GM18508 (cell line): ENCODE data around the gene ABCG2.

Experiments used
- ATAC-seq: cut with Tn5 transposase; IDR thresholded peaks from one replicate; pipeline ENCODE4 v1.9.1; 2021; ENCODE audit warnings: moderate number of reproducible peaks; ENCODE audit not compliant: insufficient read depth, unreplicated experiment

ABCG2 gene

GRCh38 chr4:88077911-88078524, 80.4 kb downstream of the ABCG2 start:
- ATAC-seq = no peak

GRCh38 chr4:88075336-88075735, 83.1 kb downstream of the ABCG2 start:
- ATAC-seq = no peak

DNA sequence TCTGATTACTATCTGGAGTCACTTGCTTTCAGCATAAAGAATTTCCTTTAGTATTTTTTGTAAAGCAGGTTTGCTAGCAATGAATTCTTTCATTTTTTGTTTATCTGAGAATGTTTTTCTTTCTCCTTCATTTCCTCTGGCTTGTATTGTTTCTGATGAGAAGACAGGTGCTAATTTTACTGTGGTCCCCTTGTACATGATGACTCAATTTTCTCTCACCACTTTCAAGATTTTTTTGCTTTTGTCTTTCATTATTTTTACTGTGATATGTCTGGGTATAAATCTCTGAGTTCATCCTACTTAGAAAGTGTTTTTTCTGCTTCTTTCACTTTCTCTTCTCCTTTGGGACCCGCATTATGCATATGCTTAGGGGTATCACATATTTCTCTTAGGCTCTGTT, 88.4 kb downstream of the ABCG2 start:
- ATAC-seq = no peak

GRCh38 chr4:88064410-88064809, 94.0 kb downstream of the ABCG2 start:
- no peak for ATAC-seq

DNA sequence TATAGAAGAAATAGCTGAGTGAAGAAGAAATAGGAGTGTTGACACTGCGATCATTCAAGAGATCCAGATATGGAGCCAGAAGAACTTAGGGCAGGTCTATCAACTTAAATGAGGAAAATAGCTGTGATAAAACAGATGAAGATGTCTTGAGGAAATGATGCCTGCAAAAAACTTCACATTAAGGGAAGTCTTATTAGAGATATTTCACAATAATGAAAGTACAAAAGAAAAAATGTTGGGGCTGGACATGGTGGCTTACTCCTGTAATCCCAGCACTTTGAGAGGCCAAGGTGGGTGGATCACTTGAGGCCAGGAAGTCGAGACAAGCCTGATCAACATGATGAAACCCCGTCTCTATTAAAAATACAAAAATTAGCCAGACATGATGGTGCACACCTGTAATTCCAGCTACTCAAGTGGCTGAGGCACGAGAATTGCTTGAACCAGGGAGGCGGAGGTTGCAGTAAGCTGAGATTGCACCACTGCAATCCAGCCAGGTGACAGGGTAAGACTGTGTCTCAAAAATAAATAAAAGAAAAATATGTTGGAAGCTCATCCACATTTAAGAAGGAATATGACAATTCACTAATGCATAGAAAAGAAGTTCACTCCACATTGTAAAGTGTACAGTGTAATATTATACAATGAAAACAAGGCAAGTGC, 94.7 kb downstream of the ABCG2 start:
- no peak for ATAC-seq

- ATAC-seq = no peak
Observed at GRCh38 chr4:88062843-88063242, 95.6 kb downstream of the ABCG2 start.

DNA sequence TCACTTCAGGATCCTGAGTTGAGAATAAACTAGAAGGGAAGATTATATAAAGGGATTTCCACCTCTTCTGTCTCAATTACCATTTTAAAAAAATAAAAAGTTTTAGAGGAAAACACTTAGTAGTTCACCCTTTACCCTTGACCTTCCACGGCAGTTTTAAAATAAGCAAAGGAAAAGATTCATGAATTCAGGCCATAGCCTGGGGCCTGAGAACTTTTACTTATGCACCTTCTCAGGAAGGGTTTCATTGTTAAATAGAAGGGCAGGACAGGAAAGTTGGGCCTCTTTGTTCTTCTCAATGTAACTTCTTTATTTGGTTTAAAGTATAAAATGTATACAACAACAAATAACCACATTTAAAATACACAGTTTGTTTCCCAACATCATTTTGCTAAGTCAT, 96.1 kb downstream of the ABCG2 start:
- no peak for ATAC-seq

DNA sequence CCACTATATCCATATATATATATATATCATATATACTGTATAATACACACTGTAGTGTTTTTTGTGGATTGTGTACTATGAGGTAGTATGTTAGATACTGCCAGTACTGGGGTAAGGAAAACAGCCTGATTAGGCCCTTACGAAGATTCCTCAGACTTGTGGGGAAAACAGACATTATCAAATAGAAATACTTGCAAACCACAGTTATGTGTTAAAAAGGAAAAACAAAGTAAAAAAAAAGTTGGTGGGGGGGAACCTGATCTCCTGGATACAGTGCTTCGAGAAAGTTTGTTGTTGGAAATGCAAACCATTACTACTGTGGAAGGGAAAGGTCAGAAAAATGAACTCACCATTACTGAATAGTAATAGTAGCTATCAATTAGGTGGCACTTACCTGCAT, 98.0 kb downstream of the ABCG2 start:
- no peak for ATAC-seq

DNA sequence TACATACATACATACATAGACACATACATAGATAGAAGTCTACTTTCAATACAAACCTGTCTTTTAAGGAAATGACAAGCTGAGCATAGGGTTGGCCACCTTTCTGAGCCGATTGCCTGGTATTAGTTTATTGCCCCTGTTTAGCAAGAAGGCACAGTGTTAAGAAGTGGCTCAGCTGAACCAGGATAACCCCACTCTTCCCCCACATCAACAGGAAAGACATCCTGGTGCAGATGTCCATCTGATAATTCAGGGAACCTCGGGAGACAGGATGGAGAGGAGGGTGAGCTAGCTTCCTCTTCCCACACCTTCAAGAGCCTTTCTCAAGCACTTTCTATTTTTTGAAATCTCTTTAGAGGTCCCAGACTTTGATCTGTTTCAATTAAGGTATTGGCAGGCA, 98.7 kb downstream of the ABCG2 start:
- ATAC-seq = no peak

DNA sequence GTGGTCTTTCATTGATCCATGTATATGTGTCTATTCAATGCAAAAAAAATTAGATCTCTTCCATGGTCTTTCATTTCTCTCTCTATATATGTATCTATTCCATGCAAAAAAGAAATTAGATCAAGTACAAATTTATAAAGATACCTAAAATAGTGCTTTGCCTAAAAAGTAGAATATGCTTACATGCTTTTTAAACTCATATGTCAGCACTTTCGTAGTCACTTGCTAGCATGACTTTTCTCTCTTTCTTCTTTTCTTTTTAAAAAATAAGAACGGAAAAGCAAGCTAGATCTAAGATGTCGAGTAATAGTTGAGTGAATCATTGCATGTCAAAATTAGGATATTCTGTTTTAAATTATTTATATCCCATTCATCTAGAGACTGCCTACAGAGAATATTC, 100.1 kb downstream of the ABCG2 start:
- ATAC-seq = no peak

GRCh38 chr4:88054901-88055300, 103.5 kb downstream of the ABCG2 start:
- ATAC-seq = no peak

GRCh38 chr4:88054229-88054628, 104.2 kb downstream of the ABCG2 start:
- no peak for ATAC-seq

DNA sequence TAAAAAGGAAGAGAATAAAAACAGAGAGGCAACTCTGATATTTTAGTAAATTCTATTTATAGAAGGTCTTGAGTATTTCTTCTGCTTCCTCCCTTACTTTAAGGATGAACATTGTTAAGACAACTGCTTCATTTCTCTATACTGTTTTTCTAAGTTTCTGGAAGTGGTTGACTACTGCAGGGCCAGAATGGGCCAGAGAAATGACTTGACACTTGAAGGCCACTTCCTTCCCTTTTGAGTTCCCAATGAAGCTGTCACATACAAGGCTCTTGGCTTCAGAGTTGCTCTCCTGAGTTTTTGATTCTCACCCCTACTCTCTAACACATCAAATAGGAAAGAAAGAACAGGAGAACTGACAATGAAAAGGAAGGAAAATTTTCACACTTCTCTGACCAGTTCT, 113.4 kb downstream of the ABCG2 start:
- no peak for ATAC-seq

DNA sequence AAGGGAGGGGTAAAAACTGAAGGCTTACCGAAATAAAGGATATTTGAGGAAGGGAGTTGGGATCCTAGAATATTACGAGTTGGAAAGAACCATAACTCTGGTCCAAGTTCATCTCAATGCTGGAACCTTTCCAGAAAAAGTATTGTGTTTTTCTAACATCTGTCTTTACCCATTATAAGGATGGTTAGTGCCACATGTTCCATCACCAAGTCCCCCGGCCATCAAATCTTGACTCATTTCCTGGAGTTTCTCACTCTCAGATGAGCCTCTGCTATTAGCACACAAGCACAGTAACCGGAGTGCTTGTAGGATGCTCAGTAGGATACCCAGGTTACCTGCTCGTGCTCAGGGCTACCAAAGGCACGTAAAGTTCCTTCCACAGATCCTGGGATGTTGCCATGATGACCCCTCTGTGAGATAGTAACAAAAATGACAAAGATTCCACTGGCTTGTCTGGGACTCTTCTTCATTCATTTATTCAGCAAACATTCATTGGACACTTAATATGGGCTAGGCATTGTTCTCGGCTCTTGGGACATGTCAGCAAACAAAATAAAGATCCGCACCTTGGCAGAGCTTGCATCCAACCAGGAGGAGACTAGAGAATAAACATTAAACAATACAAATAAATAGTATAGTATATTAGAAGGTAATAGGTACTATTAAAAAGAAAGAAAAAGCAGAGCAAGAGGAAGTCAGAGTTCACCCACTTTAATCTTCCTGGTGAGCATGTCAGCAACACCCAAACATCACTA, 114.7 kb downstream of the ABCG2 start:
- no peak for ATAC-seq

DNA sequence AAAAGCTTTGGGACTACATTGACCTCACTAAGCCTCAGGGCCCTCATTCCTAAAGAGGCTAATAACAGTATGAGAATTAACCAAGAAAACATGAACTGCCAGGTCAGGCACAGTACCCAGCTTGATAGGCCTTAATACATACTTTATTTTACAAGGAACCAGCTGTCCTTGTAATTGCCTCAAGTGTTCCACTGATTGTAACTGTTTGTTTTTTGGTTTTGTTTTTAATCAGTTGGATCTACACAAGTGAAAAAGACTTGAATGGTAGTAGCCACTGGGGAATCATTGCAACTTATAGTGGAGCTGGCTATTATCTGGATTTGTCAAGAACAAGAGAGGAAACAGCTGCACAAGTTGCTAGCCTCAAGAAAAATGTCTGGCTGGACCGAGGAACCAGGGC, 115.4 kb downstream of the ABCG2 start:
- no peak for ATAC-seq

DNA sequence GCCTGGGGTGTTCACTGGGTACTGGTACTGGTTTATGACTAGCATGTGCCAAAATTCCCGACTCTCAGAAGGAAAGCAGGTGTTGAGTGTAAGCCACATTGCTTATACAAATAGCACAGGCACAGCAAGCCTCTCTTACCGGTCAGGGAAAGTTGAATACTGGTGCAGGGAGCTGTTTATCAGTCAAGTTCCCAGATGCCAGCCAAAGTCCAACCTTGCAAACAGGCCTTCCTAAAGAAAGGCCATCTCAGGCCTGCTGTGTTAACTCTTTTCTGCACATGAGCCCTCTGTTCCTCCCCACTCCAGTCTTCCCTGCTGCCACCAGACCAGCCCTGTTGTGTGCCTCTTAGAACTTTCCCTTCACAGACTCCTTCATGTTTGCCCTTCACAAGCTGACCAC, 116.8 kb downstream of the ABCG2 start:
- ATAC-seq = no peak

DNA sequence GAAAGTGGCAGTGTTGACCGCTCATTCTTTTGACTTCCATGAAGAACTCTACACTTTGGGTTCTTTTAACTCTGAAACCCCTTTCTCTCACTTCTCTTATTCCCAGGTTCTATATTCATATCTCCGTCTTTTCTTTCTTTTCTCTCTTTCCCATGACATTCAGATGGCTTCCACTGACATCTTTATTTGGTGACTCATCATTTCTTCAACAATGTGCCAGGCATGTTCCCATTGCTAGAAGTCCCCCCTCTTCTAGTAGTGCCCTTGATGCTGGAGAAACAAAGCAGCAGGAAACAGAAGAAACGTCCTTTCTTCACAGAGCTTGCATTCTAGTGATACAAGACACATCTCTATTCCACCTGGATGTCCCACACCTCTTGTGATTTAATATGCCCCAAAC, 117.7 kb downstream of the ABCG2 start:
- ATAC-seq = no peak
